ENCODE data around the gene AXIN2. TPM values are rescaled to one million over a fixed set of nuclear protein-coding genes. Genes with fewer than 3 reads are reported as not detected.

The AXIN2 gene
- total RNA-seq, 4 donors from 2014 or later: 9.8 to 36.9 (median 19.8) TPM

DNA sequence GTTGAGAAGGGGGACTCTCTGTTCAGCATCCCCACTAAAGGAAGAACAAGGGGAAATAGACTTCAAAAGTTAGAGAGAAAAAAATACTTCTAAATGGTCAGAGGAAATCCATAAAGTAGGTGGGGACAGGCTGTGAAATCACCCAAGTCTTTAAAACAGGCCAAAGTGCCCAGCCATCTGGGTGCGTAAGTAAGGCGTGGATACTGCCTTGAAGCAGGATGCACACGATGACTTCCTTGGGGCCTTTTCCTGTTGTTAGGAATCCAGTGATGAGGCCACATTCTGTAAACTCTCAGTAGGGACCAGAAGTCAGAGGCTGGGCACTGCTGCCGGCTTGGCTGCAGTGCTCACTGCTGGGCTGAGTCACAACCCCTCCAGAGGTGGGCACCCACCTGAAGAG is 9.2 kb downstream of the AXIN2 start:
- Histone ChIP-seq H3K27ac (peak overlapping the region; percentile 40), H3K36me3 (peaks cover 8% of the 10 kb centered on the region), H3K9me3 (no peaks in the 10 kb centered on the region), H3K27me3 (no peaks in the 10 kb centered on the region), H3K4me1 (peaks cover 35% of the 10 kb centered on the region), H3K4me3 (no peak overlapping the region)
- TF ChIP-seq POLR2A (IDR thresholded peaks at IDR 0.05): no peak
- no peak for TF ChIP-seq POLR2AphosphoS5 (IDR thresholded peaks at IDR 0.05)
- TF ChIP-seq CTCF (IDR thresholded peaks at IDR 0.05): no peak
- TF ChIP-seq EP300 (IDR thresholded peaks at IDR 0.05): no peak
- WGBS: 58% methylated on average over 4 of the region's 4 CpGs
- DNase-seq (ENCODE audit: low spot score in 2 of 2): no peak

DNA sequence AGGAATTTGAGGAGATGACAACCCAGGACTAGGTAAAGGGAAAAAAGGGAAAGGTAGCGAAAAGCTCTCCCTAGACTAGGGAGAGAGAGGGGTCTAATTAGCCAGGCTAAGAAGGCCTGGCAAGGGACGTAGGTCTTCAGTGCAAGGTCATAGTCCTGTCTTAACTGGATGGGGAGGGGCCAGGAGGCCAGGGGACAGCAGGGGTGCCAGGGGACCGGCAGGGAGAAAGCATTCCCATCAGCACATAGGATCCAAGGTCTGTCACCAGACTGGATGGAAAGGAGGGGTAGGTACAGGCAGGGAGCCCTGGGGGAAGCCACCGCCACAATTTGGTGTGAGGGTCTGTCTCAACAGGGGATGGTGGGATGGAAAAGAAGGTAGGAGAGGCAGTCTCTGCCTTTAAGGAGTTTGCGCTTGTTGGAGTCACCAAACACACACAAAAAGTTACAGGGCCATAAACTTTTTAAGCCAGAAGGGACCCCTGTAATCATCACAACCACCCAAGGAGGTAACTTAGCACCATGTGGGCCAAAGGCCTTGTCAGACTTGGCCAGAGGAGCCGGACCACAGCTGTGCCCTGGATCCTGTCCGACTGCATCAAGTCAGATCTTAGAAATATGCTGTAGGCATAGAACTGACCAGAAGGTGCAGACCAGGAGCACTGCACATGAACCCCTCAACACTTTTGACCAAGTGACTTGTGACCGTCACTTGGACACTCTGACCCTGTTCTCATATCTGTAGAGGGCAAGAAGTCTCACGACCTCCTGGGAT is 10.0 kb downstream of the AXIN2 start:
- no peak for TF ChIP-seq POLR2AphosphoS5 (IDR thresholded peaks at IDR 0.05)
- TF ChIP-seq CTCF (IDR thresholded peaks at IDR 0.05): no peak
- no peak for TF ChIP-seq POLR2A (IDR thresholded peaks at IDR 0.05)
- TF ChIP-seq EP300 (IDR thresholded peaks at IDR 0.05): no peak
- Histone ChIP-seq H3K27me3 (no peaks in the 10 kb centered on the region), H3K4me1 (peaks cover 41% of the 10 kb centered on the region), H3K4me3 (no peak overlapping the region), H3K9me3 (no peaks in the 10 kb centered on the region), H3K36me3 (peaks cover 8% of the 10 kb centered on the region), H3K27ac (no peak overlapping the region)
- 84% methylated on average over 9 of the region's 9 CpGs for WGBS
- DNase-seq (ENCODE audit: low spot score in 2 of 2): no peak

DNA sequence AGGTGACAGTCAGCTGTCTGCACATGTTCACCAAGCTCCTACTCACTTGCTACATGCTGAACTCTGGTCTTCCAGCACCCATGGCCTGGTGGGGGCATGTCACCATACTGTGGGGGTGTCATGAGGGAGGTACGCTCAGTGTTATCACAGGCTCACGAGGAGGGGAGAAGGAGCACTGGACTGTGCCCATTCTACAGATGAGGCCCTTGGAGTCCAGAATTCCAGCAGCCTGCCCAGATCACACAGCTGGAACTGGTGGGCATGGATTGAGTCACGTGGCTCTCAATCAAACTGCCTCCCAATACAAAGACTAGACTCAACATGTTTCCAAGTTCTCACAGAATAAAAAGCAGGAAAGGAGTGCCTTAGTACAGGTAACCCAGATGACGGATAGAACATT is 10.7 kb downstream of the AXIN2 start:
- Histone ChIP-seq H3K9me3 (no peaks in the 10 kb centered on the region), H3K4me1 (peaks cover 48% of the 10 kb centered on the region)
- WGBS: 69% methylated on average over 4 of the region's 4 CpGs

GRCh38 chr17:65550075-65550662 is 11.3 kb downstream of the AXIN2 start:
- H3K27me3 ChIP-seq: no peaks in the 10 kb centered on the region
- no peak overlapping the region for H3K4me3 ChIP-seq
- H3K9me3 ChIP-seq: no peaks in the 10 kb centered on the region
- H3K27ac ChIP-seq: no peak overlapping the region
- TF ChIP-seq POLR2AphosphoS5 (IDR thresholded peaks at IDR 0.05): no peak
- no peak for TF ChIP-seq POLR2A (IDR thresholded peaks at IDR 0.05)
- no peak for TF ChIP-seq EP300 (IDR thresholded peaks at IDR 0.05)
- TF ChIP-seq CTCF (IDR thresholded peaks at IDR 0.05): no peak
- H3K36me3 ChIP-seq: peaks cover 11% of the 10 kb centered on the region
- WGBS: 68% methylated on average over 9 of the region's 9 CpGs
- peaks cover 50% of the 10 kb centered on the region for H3K4me1 ChIP-seq
- no peak for DNase-seq (ENCODE audit: low spot score in 2 of 2)

More for the DNA sequence above, 10.7 kb downstream of the AXIN2 start:
- TF ChIP-seq POLR2AphosphoS5 (IDR thresholded peaks at IDR 0.05): no peak
- no peak for TF ChIP-seq POLR2A (IDR thresholded peaks at IDR 0.05)
- no peak for TF ChIP-seq EP300 (IDR thresholded peaks at IDR 0.05)
- TF ChIP-seq CTCF (IDR thresholded peaks at IDR 0.05): no peak
- DNase-seq (ENCODE audit: low spot score in 2 of 2): no peak
- Histone ChIP-seq H3K36me3 (peaks cover 11% of the 10 kb centered on the region), H3K27ac (no peak overlapping the region), H3K27me3 (no peaks in the 10 kb centered on the region), H3K4me3 (no peak overlapping the region)

DNA sequence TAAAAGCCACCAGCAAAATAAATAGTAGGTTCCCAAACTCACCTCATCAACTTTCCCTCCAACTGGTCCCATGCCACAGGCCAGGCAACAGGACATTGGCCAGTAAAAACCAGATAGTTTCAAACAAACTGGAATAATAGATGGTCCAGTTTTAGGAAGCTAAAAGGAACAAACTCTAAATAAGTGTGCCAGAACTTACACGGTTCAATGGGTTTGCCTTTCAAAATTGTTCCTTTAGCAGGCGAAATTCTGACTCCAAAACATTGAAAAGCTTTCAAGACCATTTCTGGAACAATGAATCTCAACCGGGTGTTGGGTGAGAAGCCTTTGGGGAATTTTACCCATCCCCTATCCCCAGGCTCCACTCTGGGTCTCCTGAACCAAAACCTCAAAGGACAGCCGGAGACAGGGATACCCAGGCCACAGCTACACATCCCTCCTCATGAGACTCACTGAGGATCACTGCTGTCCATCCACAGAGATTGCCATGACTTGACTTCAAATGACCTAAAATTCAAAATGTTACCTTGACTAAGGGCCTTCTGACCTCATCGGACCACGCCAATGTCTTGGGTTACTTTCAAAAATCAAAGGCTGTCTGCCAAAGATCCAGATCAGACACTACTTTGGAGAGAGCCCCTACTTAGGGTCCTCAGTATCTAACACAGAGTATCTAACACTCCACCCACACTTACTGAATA is 13.0 kb downstream of the AXIN2 start:
- Histone ChIP-seq H3K27ac (no peak overlapping the region), H3K36me3 (peaks cover 22% of the 10 kb centered on the region), H3K4me1 (peaks cover 50% of the 10 kb centered on the region), H3K4me3 (no peak overlapping the region), H3K9me3 (no peaks in the 10 kb centered on the region), H3K27me3 (no peaks in the 10 kb centered on the region)
- 88% methylated on average over 6 of the region's 6 CpGs for WGBS
- DNase-seq (ENCODE audit: low spot score in 2 of 2): no peak
- TF ChIP-seq POLR2AphosphoS5 (IDR thresholded peaks at IDR 0.05) (no peak), CTCF (IDR thresholded peaks at IDR 0.05) (no peak), EP300 (IDR thresholded peaks at IDR 0.05) (no peak), POLR2A (IDR thresholded peaks at IDR 0.05) (no peak)
